ENCODE results near the gene MICU2. TPM values are rescaled to one million over a fixed set of nuclear protein-coding genes. Genes with fewer than 3 reads are reported as not detected.

Gene MICU2
- 192 TPM for total RNA-seq

GRCh38 chr13:21603531-21604448 lies at the start of gene MICU2:
MICU2 (minus strand) TSS chr13:21604170; CDS start chr13:21604148, 22 bp downstream.

GRCh38 chr13:21458813-21459701 lies 144.9 kb downstream of the MICU2 start, which contains the start of gene ZDHHC20:
ZDHHC20 (minus strand) TSS chr13:21459303; CDS start chr13:21459171, 132 bp downstream.

Other genes with a start within 250 kb of the MICU2 start
- gene ZDHHC20, start 144.9 kb downstream of the MICU2 start, total RNA-seq, result 78.8 TPM
- gene FGF9, start 66.9 kb upstream of the MICU2 start, total RNA-seq, result 19.5 TPM